GM23248 (cell line): ENCODE data around the gene CALML6.

Experiments used
- EZH2 ChIP-seq: fragments of 200-600 bp; sonication (generic); IDR thresholded peaks from 2 replicates; pipeline ENCODE4 v1.6.1; 2018; ENCODE audit warnings: antibody characterized with exemption, mild to moderate bottlenecking; ENCODE audit not compliant: insufficient read depth, poor library complexity, severe bottlenecking
- EZH2phosphoT487 ChIP-seq: fragments of 200-600 bp; sonication (generic); IDR thresholded peaks from 2 replicates; pipeline ENCODE4 v1.6.1; 2018; ENCODE audit warnings: antibody characterized with exemption, moderate library complexity, mild to moderate bottlenecking, low read depth; ENCODE audit not compliant: insufficient read depth

- TF ChIP-seq EZH2phosphoT487: no peak
- TF ChIP-seq EZH2: no peak
Observed at GRCh38 chr1:1922956-1923833, 8.1 kb downstream of the CALML6 start.
